T-helper 17 cell (primary cell): Measurements from ENCODE around the gene PSMD2. TPM values are rescaled to one million over a fixed set of nuclear protein-coding genes. Genes with fewer than 3 reads are reported as not detected.

ENCODE experiments used
- ATAC-seq: fragments of 150-1000 bp; cut with Tn5 transposase; 2 replicates; pipeline ENCODE4 v1.10.0; 2021; ENCODE audit warnings: mild to moderate bottlenecking, moderate library complexity
- DNase-seq, 3 donors: peaks; one replicate each; pipeline versions ENCODE4 v3.0.0 to v3.0.0-alpha.2; 2020 to 2021
- H3K9me3 ChIP-seq: one replicate; pipeline ENCODE4 v1.7.0; 2013; ENCODE audit warnings: low read length, mild to moderate bottlenecking; ENCODE audit not compliant: control insufficient read depth, poor library complexity, severe bottlenecking
- H3K27ac Mint-ChIP-seq: one replicate; pipeline ENCODE4 v1.8.0; 2022; ENCODE audit warnings: mild to moderate bottlenecking, moderate library complexity, mixed read lengths
- H3K27me3 Mint-ChIP-seq: one replicate; pipeline ENCODE4 v1.8.0; 2022; ENCODE audit warnings: mixed read lengths
- H3K36me3 Mint-ChIP-seq: one replicate; pipeline ENCODE4 v1.8.0; 2022; ENCODE audit warnings: low read depth, mixed read lengths
- H3K4me1 Mint-ChIP-seq: one replicate; pipeline ENCODE4 v1.8.0; 2022; ENCODE audit warnings: mild to moderate bottlenecking, mixed read lengths
- H3K4me3 Mint-ChIP-seq: one replicate; pipeline ENCODE4 v1.8.0; 2022; ENCODE audit warnings: mild to moderate bottlenecking, moderate library complexity, mixed read lengths
- total RNA-seq, 4 donors: library from RNA in 2 of 4; stranded (reverse) in 2 of 4; gene quantifications; one replicate each; pipeline ENCODE4 v1.2.3 and lab custom pipeline; 2022 to 2026

PSMD2 gene
- total RNA-seq, 2 donors from 2014 or later, result 149 to 171 TPM

GRCh38 chr3:184352897-184353545 lies 54.0 kb downstream of the PSMD2 start:
- Mint-ChIP-seq H3K27ac (no peak overlapping the region), H3K4me1 (no peaks in the 10 kb centered on the region), H3K4me3 (no peak overlapping the region), H3K36me3 (no peaks in the 10 kb centered on the region), H3K27me3 (no peaks in the 10 kb centered on the region)
- ATAC-seq (no peak), DNase-seq (no peak)
- no peaks in the 10 kb centered on the region for H3K9me3 ChIP-seq

DNA sequence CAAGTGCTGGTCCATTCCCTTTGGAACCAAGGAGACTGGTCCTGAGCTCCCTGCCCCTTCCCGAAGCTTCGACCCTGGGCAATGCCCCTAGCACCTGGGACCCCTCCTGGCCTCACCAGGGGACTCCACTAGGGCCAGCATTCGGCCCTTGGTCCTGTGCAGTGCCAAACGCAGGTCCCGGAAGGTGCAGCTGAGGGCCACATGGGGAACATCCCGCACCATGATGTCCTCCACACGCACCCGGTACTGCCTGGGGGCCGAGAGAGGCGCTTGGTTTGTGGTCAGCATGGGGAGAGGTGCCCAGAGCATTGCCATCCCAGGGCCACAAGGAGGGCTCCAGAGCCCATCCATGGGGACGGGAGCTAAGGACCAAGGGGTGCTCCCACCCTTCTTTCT lies 54.5 kb downstream of the PSMD2 start:
- no peaks in the 10 kb centered on the region for H3K36me3 Mint-ChIP-seq
- no peak overlapping the region for H3K27ac Mint-ChIP-seq
- no peaks in the 10 kb centered on the region for H3K4me1 Mint-ChIP-seq
- ATAC-seq (no peak), DNase-seq (no peak)
- no peak overlapping the region for H3K4me3 Mint-ChIP-seq
- H3K27me3 Mint-ChIP-seq, result no peaks in the 10 kb centered on the region
- H3K9me3 ChIP-seq, result no peaks in the 10 kb centered on the region

DNA sequence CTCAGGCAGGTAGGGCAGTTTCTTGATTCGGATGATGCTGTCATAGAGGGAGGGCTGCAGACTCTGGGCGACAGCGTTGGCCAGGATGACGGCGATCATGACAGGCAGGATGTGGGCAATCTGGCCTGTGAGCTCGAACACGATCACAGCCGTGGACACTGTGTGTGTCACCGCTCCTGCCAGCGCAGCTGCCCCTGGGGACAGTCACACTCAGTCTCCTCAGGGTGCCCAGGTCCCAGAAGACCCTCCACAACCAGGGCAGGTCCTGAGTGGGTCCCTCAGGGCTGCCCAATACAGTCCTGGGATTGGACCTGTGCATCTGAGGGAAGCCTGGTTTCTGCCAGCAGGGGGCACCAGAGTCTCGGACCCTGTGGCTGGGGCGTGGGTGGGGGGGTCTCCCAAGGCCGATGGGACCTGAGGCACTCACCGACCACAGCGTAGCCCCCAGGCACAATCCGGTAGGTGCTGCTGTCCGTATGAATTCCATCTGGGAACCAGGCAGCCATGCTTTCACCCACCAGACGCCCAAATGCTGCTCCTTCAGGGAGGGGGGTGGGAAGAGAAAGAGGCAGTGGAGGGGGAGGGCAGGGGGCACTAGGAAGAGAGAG lies 55.2 kb downstream of the PSMD2 start:
- H3K9me3 ChIP-seq, result no peaks in the 10 kb centered on the region
- DNase-seq (peak; percentile 37 to 51 (median 49)), ATAC-seq (peak; percentile 76)
- no peaks in the 10 kb centered on the region for H3K27me3 Mint-ChIP-seq
- H3K4me3 Mint-ChIP-seq, result no peak overlapping the region
- peaks cover 1% of the 10 kb centered on the region for H3K4me1 Mint-ChIP-seq
- H3K36me3 Mint-ChIP-seq, result no peaks in the 10 kb centered on the region
- no peak overlapping the region for H3K27ac Mint-ChIP-seq

DNA sequence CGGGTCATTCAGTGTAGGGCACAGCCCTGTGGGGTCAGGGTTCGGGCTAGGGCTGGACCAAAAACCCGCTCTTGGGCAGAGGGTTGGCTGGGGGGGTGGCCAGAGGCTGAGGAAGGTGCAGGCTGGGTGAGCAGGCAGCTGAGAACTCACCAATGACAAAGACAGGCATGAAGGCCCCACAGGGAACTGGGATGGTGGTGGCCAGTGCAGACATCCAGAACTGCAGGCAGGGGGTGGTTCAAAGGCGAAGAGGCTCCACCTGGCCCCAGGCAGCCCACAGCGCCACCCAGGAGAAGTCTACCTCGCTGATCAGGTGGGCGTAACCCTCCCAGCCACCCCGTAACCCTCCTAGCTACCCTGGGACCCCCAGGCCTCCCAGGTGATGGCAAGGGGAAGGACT lies 55.7 kb downstream of the PSMD2 start:
- H3K4me3 Mint-ChIP-seq, result no peak overlapping the region
- no peak overlapping the region for H3K27ac Mint-ChIP-seq
- H3K9me3 ChIP-seq, result no peaks in the 10 kb centered on the region
- H3K4me1 Mint-ChIP-seq, result peaks cover 2% of the 10 kb centered on the region
- H3K36me3 Mint-ChIP-seq, result no peaks in the 10 kb centered on the region
- DNase-seq (no peak), ATAC-seq (peak; percentile 4)
- H3K27me3 Mint-ChIP-seq, result no peaks in the 10 kb centered on the region

DNA sequence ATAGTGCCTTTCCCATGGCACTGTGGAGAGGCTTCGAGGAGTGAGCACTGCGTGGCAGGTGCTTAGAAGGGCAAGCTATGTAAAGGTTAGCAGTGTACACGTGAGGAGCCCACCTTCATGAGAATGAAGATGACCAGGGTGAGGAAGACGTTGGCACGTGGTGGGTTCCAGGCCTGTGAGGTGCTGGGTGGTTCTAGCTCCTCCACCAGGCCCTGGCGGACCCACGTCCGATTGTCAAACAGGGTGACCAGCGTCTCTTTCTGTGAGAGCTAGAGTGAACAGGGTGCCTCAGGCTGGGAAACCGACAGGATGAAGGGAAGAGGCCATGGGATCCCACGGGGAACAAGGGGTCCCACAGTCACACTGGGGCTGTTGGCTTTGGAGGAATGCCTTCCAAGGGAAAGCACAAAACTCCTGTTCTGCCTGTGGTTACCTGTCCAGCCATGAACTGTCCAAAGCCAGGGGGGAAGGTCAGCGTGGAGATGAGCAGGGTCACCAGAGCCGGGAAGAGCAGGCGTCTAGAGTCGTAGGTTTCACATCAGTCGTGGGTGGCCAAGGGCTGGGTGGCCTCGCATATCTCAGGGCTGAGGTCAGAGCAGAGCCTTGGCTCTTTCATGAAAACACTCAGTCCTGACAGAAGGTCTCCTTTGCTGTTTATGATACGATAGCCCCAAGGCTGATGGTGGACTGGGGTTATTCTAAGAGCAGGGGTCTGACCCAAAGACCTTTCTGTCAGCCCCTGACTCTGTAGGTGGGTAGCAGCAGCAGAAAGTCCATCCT lies 56.4 kb downstream of the PSMD2 start:
- peaks cover 6% of the 10 kb centered on the region for H3K4me1 Mint-ChIP-seq
- H3K36me3 Mint-ChIP-seq, result no peaks in the 10 kb centered on the region
- no peaks in the 10 kb centered on the region for H3K9me3 ChIP-seq
- no peaks in the 10 kb centered on the region for H3K27me3 Mint-ChIP-seq
- no peak overlapping the region for H3K27ac Mint-ChIP-seq
- no peak overlapping the region for H3K4me3 Mint-ChIP-seq
- ATAC-seq, result no peak
- DNase-seq, result no peak

- no peaks in the 10 kb centered on the region for H3K9me3 ChIP-seq
- H3K27me3 Mint-ChIP-seq, result no peaks in the 10 kb centered on the region
- DNase-seq (no peak), ATAC-seq (no peak)
- H3K36me3 Mint-ChIP-seq, result no peaks in the 10 kb centered on the region
- H3K4me1 Mint-ChIP-seq, result peaks cover 13% of the 10 kb centered on the region
- no peak overlapping the region for H3K27ac Mint-ChIP-seq
- no peak overlapping the region for H3K4me3 Mint-ChIP-seq
Observed at GRCh38 chr3:184357248-184358123, 58.4 kb downstream of the PSMD2 start.

DNA sequence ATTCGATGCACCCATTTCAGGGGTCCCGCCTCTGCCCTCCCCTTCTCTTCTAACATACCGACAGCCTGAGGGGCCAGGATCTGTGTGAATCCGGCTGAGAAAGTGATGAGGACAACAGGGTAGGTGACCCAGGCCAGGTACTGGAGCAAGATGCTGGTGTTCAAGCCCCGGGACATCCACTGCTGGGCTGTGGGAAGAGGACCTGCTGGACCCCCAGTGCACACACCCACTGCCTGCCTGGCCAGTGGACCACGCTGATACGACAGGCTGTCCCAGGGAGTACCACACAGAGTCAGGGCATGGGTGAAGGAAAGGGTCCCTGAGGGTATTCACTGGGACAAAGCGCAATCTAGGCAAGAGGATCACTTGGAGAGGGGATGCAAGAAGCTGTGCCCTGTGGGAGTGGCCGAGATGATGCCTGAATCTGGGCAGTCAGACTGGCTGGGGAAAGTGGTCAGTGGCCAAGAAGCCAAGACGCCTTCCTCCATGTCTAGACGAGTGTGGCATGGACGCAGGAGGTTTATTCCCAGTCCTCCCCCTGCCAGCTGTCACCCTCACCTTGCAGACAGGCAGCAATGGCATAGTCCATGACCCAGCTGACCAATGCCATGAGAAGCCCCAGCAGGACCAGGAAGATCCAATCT lies 59.2 kb downstream of the PSMD2 start:
- ATAC-seq, result no peak

More for the DNA sequence above, 59.2 kb downstream of the PSMD2 start:
- Mint-ChIP-seq H3K36me3 (no peaks in the 10 kb centered on the region), H3K27me3 (no peaks in the 10 kb centered on the region), H3K27ac (no peak overlapping the region), H3K4me3 (no peak overlapping the region), H3K4me1 (peaks cover 13% of the 10 kb centered on the region)
- DNase-seq, result no peak
- no peaks in the 10 kb centered on the region for H3K9me3 ChIP-seq

Other genes with a start within 250 kb of the PSMD2 start
- gene HTR3C, start 246.2 kb upstream of the PSMD2 start, total RNA-seq, result not detected
- gene HTR3E, start 202.2 kb upstream of the PSMD2 start, total RNA-seq, result not detected
- gene EIF2B5, start 163.9 kb upstream of the PSMD2 start, total RNA-seq, result 10 to 100 TPM; 49.5 to 53.8 TPM
- 10 to 100 TPM; 31.5 to 42.9 TPM for gene DVL3, start 143.9 kb upstream of the PSMD2 start, total RNA-seq
- gene AP2M1, start 124.4 kb upstream of the PSMD2 start, total RNA-seq, result 100 to 1,000 TPM; 120 to 164 TPM
- 100 to 1,000 TPM; 118 to 120 TPM for gene ABCF3, start 113.0 kb upstream of the PSMD2 start, total RNA-seq
- gene VWA5B2, start 69.7 kb upstream of the PSMD2 start, total RNA-seq, result not detected
- 10 to 100 TPM; 17.6 to 24.1 TPM for gene ALG3, start 50.3 kb upstream of the PSMD2 start, total RNA-seq
- gene EEF1AKMT4, start 49.6 kb upstream of the PSMD2 start, total RNA-seq, result under 1 TPM; 0.45 to 0.65 TPM
- gene CAMK2N2, start 37.7 kb upstream of the PSMD2 start, total RNA-seq, result under 1 TPM; 0.20 to 0.31 TPM
- gene ECE2, start 23.2 kb upstream of the PSMD2 start, total RNA-seq, result not detected
- 100 to 1,000 TPM; 226 to 236 TPM for gene EIF4G1, start 15.4 kb downstream of the PSMD2 start, total RNA-seq
- 10 to 100 TPM in 1 of 2 donors, 1 to 10 TPM in 1; 7.9 to 10.9 TPM for gene FAM131A, start 38.4 kb downstream of the PSMD2 start, total RNA-seq
- 1 to 10 TPM; 4.6 TPM for gene CLCN2, start 62.4 kb downstream of the PSMD2 start, total RNA-seq
- gene POLR2H, start 62.5 kb downstream of the PSMD2 start, total RNA-seq, result 10 to 100 TPM; 28.6 to 38.3 TPM
- gene THPO, start 79.0 kb downstream of the PSMD2 start, total RNA-seq, result not detected
- not detected for gene CHRD, start 80.8 kb downstream of the PSMD2 start, total RNA-seq